Measurements from ENCODE around the gene CFAP97D2.

- no peak for TF ChIP-seq CTCF (IDR thresholded peaks at IDR 0.05)
- TF ChIP-seq POLR2AphosphoS5 (IDR thresholded peaks at IDR 0.05), result no peak
- no peak for TF ChIP-seq EP300 (IDR thresholded peaks at IDR 0.05)
Measured at GRCh38 chr13:114161028-114161556, 18.0 kb upstream of the CFAP97D2 start.
